Stimulated activated CD4-positive, alpha-beta T cell treated with anti-CD3 and anti-CD28 coated beads, TNF-alpha, amount 100 ng/mL, for 24 hours (primary cell): Measurements from ENCODE around the gene FARS2.

Experiments
- DNase-seq, 3 experiments: peaks; one replicate each; pipeline ENCODE4 v3.0.0-alpha.2; 2020; ENCODE audit warnings: low read depth in 3 of 3

Gene FARS2

DNA sequence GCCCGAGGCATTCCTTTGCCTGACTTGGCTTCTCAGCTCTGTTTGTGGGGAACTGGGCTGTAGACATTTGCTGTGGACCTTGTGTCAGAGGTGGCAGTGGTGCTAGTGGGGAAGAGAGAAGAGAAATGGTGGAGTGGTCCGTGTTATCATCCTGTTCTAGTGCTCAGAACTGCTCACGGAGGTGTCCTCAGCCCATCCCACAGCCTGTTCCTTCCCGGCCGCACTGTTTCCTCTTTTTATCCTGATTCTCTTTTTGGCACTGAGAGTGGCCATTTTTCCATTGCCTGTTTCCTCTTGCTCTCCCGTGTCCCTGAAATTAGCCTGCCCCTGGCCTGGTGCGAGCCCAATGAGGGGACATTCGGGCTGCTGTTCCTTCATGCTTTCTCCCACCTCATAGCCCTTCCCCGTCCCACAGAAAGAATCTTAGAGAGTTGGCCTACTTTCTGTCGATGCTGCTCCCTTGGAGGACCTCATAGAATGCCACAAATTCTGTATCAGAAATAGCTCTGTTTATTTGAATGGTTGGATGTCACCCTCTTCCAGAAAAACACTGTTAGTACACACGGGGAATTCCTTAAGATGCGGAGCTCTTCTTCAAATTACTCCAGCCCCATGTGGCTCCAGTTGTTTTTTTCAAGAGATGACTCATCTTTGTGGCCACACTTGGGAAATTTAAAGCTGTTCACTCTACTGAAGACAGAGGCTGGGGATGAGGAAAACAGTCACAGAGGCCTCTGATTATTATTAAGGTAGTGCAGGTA, 26.1 kb downstream of the FARS2 start:
- no peak for DNase-seq

DNA sequence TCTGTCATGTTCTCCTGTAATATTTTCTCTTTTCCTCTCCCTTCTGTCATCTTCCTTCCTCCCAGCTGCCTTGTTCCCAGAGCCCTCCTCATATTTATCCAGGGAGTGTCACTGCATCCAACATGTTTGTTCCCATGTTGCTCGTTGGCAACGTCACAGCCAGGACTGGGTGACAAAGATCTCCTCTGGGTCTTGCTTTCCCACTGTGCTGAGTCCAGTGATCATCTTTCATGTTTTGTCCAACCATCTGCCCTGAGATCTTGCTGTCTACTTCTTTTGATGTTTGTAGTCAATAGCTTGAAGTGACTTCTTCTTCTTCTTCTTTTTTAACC, 26.6 kb downstream of the FARS2 start:
- DNase-seq = no peak

DNA sequence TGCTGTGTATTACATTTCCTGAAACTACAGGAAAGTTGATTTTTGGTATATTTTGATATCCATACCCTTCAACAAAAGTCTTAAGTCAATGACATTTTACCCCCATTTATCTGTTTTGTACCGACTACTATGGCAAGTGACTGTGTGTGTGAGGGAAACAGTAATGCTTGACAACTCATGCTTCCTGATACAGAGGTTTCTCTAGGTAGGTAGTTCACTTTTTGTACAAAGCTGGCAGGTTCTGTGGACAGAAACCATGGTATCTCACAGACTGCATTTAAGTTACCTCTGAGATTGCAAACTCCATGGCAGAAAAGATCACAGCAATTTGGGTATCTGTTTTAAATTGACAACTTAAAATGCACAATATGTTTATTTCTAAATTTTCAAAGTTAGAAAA, 28.8 kb downstream of the FARS2 start:
- no peak for DNase-seq

DNA sequence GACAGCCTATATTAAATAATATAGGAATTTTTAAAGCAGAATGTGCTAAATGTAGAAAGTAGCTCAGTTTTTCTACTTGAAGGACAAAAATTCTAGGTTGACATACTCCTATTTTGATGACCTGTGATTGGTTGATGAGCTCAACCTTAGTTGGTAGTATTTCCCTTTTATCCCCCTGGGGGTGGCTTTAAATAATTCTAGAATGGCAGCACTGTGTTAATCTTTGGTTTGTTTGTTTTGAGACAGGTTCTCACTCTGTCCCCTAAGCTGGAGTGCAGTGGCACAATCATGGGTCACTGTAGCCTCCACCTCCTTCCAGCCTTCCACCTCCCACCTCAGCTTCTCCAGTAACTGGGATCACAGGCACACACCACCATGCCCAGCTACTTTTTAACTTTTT, 29.2 kb downstream of the FARS2 start:
- DNase-seq = no peak

DNA sequence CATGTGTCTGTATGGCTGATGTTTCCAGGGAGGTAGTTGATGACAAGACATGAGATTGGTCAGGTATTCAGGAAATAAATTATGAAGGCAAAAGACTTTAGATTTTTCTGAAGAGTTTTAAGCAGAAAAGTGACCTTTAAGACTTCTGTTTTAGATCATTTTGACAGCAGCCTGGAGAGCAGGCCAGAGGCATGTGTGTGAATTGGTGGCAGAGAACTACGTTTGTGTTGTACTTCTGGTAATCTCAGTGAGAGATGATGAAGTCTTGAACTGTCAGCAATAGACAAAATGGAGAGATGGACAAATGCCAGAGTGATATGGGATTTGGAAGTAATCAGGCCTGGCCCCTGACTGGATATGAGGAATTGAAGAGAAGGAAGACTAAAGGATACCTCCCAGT, 30.8 kb downstream of the FARS2 start:
- no peak for DNase-seq

DNA sequence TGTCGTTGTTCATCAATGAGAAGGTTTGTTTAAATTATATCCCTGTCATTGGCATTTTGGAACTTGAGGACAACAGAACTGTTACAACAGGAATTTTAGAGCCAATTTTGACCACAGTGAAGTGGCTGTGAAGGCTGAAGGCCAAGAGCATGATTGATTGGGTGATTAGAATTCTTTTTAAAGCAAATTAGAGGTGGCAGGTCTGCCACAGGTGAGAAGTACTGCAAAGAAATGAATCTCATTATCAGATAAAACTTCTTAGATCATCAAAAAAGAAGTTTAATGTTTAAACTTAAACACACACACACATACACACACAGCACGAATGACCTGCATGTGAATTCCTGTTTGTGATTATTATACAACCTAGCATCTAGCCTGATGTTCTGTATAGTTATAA, 32.4 kb downstream of the FARS2 start:
- DNase-seq = no peak

DNA sequence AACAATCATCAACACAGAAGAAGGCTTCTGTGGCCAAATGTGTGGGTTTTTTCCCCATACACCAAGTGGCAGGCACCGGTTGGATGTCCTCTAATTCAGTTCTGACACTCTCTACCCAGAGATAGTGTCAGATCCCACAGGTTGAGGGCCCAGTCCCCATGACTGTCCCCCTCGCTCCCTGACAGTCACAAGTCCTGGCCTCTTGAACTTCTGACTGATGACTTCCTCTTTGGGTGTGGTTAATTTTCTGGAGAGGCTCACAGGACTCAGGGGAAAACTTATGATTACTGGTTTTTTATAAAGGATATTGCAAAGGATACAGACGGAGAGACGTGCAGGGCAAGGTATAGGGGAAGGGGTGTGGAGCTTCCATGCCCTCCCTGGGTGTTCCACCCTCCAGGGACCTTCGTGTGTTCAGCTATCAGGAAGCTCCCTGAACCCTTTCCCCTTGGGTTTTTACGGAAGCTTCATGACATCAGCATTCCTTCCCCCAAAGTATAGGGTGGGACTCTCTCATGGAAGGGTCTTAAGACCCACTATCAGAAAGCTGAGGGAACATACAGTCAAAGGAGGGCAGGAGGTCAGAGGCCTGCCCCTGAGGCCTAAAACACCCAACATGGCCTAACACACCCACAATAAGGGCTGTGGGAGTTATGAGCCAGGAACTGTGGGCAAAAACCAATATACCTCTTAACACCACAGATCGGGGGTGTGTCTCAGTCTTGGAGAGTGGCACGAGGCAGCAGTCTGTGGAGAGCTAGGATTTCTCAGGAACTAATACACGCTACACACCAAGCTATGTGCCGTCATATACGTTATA, 33.3 kb downstream of the FARS2 start:
- DNase-seq = no peak

DNA sequence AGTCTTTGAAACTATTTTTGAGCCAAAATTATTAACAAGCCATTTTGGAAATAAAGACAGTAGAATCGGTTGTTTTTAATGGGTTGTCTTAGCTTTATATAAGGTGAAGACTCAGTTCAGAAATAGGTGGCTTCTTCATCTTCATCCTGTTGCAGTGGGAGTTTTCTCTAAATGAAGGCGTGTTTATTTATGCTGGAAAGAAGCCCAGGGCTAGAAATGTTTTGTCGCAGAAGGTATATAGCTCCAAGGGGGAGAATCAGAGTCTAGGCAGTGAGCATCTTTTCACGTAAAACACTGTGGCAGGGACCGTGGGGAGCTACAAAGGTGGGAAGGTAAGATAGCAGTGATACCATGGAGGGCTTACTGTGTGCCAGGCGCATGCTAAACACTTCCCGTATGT, 34.3 kb downstream of the FARS2 start:
- no peak for DNase-seq

DNA sequence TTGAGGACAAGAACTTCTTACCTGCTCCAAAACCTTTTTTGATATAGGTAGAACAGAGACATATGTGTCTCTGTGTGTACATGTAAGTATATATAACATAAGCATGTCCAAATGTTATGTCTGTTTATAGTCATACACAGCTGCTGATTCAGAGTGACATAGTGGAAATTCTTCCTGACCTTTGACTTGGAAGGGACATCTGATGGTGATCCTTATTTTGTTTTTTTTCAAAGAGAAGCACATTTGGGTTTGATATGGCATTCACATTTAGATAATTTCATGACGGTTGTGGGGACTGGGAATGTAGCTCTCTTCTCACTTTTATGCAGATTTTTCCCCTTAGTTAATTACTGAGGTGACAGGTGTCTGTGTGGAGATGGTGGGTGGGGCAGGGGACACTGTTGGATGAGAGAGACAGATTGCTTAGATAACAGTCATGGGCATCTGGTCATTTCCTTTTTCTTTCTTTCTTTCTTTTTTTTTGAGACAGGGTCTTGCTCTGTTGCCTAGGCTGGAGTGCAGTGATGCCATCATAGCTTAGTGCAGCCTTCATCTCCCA, 39.0 kb downstream of the FARS2 start:
- no peak for DNase-seq

DNA sequence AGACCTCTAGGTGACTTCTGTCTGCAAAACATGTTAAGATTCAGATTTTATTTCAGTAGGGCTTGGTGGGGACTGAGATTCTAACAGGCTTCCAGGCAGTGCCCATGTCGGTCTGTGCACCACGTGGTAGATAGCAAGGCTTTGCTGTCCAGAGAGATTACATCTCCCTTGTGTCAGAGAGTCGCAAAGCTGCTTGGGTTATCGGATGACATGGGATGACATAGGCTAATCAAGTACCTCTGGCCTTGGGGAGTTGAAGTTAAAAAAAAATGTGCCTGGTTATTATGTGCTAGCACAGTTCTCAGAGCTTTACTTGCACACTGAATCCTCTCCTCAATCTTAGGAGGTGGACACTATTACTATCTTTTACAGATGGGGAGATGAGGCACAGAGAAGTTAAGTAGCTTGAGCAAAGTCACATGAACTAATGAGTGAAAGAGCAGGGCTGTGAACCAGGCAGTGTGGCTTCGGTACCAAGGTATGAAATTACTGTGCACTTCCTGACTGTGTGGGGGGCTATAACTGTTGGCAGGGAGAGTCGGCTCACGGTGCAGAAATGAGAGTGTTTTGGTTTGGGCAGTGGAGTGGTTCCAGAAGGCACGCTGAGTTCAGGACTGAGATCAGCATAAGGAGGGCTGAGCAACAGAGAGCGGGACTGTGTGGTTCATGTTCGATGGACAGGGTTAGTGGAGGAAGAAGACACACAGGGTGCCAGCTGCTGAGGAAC, 41.1 kb downstream of the FARS2 start:
- peak in 2 of 3 experiments; percentile 12 to 20 for DNase-seq

DNA sequence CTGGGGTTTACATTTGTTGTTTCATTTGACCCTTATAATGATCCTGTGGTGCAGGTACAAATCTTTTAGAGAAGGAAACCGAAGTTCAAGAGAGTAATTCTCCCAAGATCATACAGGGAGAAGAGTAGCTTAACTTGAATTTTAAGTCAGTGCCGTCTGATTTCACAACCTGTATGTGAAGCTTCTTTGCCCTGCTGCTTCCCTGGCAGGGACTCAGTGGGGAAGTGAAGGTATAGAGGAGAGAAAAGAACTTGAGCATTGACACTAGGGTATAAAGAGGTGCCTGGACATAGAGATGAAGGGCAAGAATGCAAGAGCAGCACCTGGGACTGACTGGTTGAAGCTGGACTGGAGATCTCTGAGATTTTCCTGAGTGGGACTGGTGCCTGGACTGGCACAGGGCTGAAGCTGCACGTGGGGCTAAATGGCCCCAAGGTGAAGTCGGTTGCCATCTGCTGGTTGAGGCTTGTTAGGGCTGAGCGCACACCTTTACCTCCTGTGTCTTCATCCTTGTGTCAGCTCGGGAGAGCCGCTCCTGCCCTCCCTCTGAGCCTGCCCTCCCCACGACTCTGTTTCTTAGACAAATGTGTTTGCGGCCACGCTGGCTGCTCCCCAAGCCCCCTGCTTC, 41.8 kb downstream of the FARS2 start:
- DNase-seq = peak; percentile 21 to 41 (median 38)

DNA sequence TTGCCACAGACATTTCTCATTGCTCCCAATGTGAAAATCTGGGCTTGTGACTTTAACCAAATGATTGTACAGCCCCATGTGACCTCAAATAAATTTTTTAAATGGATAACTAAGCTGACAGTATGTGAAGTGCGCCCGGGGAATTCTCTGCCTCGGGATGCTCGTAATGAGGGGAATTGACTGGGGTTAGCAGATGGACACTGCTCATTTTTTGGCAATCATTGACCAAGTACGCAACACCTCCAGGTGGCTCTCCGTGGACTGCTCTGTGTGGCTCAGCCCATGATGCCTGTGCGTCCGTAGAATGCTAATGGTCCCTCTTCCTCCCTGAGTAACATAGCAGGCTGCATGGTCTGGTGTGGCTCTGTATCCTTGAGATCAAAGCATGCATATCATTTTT, 42.4 kb downstream of the FARS2 start:
- no peak for DNase-seq

DNA sequence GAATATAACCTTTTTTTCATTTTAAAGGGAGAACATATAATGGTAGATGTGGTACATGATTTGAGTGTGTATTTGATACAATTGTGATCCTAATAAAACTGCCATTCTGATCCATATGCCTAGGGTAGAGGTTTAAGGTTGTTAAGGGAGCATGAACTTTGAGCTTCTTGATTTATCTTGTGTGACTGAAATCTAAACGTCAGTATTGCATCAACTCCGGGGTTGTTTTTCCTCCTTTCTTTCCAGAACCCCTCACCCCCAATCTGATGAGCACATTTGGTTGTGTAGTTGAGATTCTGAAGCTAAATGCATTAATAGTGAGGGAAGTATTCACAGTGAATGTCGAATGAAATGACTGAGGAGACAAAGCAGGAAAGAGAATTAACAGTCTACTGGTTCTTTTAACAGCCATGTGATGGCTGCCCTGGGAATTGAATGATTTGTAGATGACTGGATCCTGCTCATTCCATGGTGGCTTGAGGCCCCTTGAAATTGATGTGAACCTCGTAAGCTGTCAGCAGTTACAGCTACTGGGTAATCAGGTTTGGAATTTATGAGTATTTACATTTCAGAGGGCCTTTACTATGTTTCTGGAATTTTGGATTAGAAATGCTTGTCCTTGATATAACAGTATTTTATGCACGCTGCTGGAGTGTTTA, 44.8 kb downstream of the FARS2 start:
- no peak for DNase-seq

DNA sequence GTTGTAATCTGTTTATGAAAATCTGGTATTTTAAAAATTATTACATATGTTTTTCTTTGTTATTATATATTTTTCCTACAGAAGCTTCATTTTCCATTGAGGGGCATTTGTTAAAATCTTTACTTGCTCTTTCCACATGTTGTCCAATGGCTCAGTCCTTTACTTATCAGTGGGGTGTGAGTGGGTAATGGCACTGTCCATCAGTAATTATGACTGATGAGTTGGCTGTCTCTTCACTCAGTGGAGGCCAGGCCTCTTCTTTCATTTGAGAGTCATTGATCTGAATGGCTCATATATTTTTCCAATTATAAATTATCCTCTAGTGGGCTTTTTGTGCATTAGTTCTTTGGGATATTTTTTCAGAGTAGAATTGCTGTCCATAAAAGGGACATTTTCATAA, 45.7 kb downstream of the FARS2 start:
- DNase-seq = no peak

DNA sequence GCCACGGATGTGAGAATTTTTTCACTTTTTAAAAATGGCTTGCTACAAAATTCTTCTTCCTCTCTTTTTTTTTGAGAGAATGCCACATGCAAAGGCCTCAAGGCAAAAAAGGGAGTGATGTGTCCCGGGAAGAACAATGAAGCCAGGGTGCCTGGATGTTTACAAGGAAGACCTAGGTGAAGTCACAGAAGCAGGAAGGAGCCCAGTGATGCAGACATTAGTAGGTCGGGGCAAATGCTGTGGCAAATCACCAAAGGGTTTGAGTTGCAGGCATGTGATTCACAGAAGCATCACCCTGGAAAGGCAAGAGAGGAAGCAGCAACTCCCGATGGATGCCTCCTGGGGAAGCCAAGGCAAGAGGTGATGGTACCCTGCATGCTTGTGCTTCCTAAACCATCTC, 46.8 kb downstream of the FARS2 start:
- DNase-seq = no peak

DNA sequence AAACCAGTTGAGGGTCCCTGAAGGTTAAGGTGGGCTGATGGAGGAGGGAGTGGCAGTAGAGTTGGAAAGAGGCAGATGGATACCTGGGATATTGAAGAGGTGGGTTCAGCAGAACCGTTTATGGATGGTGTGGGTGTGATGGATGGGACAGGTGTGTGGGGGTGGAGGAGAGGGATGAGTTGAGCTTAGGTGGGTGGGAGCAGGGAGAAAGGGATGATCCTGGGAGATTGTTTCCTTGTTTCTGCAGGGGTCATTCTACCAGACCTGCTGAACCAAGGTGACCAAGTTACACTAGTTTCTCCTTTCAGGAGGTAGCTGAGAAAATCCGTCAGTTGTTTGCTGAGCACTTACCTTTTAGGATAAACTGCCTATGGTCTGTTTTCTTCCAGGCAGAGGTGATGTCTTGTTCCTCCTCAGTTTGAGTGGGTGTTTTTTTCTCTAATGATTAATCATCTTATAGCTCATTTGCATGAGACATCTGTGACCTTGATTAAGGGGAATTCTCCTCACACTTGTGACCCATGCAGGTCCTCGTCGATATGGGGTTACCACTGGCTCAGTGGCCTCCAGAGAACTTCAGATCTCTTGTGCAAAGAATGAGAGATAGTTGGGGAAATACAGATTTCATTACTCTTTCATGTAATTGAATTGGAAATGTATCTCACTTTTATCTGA, 53.0 kb downstream of the FARS2 start:
- DNase-seq = no peak

DNA sequence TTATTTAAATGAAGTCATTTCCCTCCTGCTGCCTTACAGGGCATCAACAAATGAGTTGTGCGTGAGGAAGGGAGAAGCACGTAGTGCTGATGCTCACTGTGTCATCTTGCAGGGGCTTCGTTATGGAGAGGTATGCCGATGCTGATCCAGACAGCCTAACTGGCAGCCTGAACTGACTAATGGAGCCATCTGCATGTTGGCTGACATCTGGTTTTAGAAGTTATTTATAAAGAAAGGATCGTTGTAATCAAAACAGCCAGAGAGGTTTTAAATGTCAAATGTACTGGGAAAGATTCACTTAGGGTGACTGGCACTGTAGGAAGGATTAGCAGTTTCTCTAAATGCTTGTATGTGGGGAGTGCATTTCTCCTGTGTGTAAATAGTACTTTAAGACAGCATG, 54.6 kb downstream of the FARS2 start:
- DNase-seq = no peak

DNA sequence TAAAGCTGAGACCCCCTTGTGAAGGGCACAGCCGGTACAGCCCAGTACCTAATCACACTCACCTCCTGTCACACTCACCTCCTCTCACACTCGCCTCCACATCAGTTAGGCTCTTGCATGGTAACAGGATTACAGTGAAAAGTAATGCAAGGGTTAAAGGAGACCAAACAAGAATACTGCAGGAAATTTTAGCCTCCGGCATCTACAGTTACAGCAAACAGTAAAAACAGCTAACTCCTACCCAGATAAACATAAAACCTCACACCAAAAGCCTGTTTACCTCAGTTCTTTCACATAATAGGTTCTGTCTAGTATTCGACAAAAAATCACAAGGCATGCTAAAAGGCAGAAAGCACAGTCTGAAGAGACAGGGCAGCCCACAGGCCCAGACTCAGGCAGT, 55.6 kb downstream of the FARS2 start:
- DNase-seq = no peak

DNA sequence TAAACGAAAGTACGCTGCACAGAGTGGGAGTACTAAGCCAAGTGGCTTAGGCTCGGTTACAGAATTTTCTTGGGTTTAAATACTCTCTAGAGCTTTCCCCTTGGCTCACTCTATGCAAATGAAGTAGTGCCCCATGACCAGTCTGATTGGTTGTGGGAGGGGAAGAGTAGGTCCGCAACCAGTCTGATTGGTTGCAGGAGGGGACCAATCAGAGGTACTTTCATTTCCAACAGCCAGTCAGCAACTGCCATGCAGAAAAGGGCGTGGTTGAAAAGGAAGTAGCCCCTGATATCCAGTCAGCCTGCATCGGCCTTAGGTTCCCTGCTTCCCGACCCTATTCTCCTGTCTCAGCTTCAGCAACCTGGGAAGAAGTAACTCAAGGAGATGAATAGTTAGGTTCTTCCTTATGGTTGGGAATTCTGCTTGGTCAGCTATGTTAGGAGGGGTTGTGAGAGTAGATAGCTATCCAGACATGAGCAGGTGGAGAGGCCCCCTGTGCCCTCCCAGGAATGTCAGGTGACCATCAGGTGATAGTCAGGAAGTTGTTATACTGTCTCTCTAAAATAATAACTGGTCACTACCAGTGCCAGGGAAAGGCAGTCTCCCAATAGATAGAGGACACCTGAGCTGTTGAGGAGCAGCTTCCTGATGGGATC, 57.4 kb downstream of the FARS2 start:
- no peak for DNase-seq

DNA sequence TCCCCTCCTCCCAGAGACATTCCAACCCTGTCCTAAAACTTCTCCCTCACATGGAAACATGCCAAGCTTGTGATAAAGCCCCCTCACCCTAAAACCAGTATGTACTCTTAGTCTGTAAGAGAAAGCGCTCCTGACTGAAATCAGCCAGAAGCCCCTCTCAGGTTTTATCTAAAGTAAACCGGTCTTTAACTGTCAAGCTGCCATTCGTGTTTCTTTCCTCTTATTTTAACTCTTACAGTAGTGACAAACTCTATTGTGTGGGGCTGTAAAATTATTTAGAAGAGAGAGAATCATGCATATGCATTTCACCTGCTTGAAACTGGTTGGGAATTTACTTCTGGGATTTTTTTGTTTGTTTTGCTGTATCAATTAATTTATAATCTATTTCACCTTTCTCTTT, 62.7 kb downstream of the FARS2 start:
- no peak for DNase-seq
